Body of pancreas (tissue), 4 donors: ENCODE measurements around the gene SETD7. TPM values are rescaled to one million over a fixed set of nuclear protein-coding genes. Genes with fewer than 3 reads are reported as not detected.
"Not testable (repeated sequence)": the region's sequence is repeated elsewhere in the genome, so short reads cannot be mapped to it uniquely, and the experiment has no call there.

Experiments
- ATAC-seq: fragments of 150-250 bp; one replicate; pipeline ENCODE4 v1.9.1; 2016
- DNase-seq, 4 donors: peaks; one replicate each; pipeline ENCODE4 v3.0.0-alpha.2; 2019
- H3K27ac ChIP-seq, 4 donors: fragments of 200-600 bp; sonication (generic); 1 replicate in 3 of 4; 2 replicates in 1 of 4; pipeline versions ENCODE4 v1.5.1 to v1.6.1; 2016 to 2019; ENCODE audit warnings: mild to moderate bottlenecking in 1 of 4, mixed read lengths in 1 of 4, moderate library complexity in 1 of 4
- H3K27me3 ChIP-seq, 2 donors: fragments of 200-600 bp; sonication (generic); one replicate each; pipeline ENCODE4 v1.6.0; 2016; ENCODE audit warnings: mild to moderate bottlenecking in 1 of 2
- H3K36me3 ChIP-seq, 2 donors: fragments of 200-600 bp; sonication (generic); replicated peaks in 1 of 2; 2 replicates each; pipeline ENCODE4 v1.5.1; 2016; ENCODE audit warnings: low read depth in 2 of 2; ENCODE audit not compliant: insufficient read depth in 1 of 2
- H3K4me1 ChIP-seq: fragments of 200-600 bp; sonication (generic); one replicate; pipeline ENCODE4 v1.6.0; 2016
- H3K4me3 ChIP-seq, 2 donors: fragments of 200-600 bp; sonication (generic); 1 replicate in 1 of 2; 2 replicates in 1 of 2; pipeline ENCODE4 v1.5.1; 2016 to 2019
- H3K9me3 ChIP-seq, 3 donors: fragments of 200-600 bp; sonication (generic); 1 replicate in 2 of 3; 2 replicates in 1 of 3; pipeline ENCODE4 v1.5.1; 2016
- CTCF ChIP-seq, 7 experiments: fragments of 450-650 bp in 4 of 7; fragments of 200-600 bp in 3 of 7; sonication (generic) in 3 of 7; IDR thresholded peaks; one replicate each; pipeline ENCODE4 v1.5.1; 2016 to 2019; ENCODE audit warnings: antibody characterized with exemption in 7 of 7
- POLR2A ChIP-seq, 3 donors: fragments of 450-650 bp; IDR thresholded peaks; one replicate each; pipeline ENCODE4 v1.6.1; 2016; ENCODE audit warnings: antibody characterized with exemption in 3 of 3, mild to moderate bottlenecking in 2 of 3
- WGBS, 2 donors: methylation state at CpG; one replicate each; pipeline ENCODE4 v1.1.5; 2017; 5-methylcytosine and 5-hydroxymethylcytosine counted together
- intact Hi-C: fragments of 100-400 bp; cut with DNase I; formaldehyde crosslinking; loops from one replicate; pipeline ENCODE4 v1.15.1; 2023
- total RNA-seq, 2 donors: library from RNA; depleted of rRNA; stranded (reverse); fragments of >200 nt; gene quantifications; one replicate each; pipeline ENCODE4 v1.1.0, GENCODE V29; 2016

SETD7 gene
- total RNA-seq, 2 donors from 2014 or later: 21.8 to 34.8 TPM

DNA sequence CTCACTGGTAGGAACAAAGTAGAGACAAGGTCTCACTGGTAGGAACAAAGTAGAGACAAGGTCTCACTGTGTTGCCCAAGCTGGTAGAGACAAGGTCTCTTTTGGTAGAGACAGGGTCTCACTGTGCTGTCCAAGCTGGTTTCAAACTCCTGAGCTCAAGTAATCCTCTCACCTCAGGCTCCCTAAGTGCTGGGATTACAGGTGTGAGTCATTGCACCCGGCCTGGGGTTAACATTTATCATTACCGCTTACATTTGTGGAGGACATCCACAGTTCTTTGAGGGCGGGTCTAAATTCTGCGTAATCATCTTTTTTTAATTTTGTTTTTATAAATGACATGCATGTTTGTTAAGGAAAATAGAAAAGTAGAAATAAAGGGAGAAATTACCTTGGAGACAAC lies 90.1 kb downstream of the SETD7 start:
- TF ChIP-seq CTCF (IDR thresholded peaks at IDR 0.05) (no peak), POLR2A (IDR thresholded peaks at IDR 0.05) (no peak)
- DNase-seq (no peak), ATAC-seq (no peak)
- H3K27me3 ChIP-seq: no peaks in the 10 kb centered on the region
- no peak overlapping the region for H3K27ac ChIP-seq
- H3K36me3 ChIP-seq: no peaks in the 10 kb centered on the region
- no peaks in the 10 kb centered on the region for H3K9me3 ChIP-seq
- 70 to 89% methylated on average over 4 of the region's 4 CpGs for WGBS, 2 donors
- intact Hi-C loops: no loop called here
- H3K4me3 ChIP-seq: no peak overlapping the region
- peaks cover 30% of the 10 kb centered on the region for H3K4me1 ChIP-seq

DNA sequence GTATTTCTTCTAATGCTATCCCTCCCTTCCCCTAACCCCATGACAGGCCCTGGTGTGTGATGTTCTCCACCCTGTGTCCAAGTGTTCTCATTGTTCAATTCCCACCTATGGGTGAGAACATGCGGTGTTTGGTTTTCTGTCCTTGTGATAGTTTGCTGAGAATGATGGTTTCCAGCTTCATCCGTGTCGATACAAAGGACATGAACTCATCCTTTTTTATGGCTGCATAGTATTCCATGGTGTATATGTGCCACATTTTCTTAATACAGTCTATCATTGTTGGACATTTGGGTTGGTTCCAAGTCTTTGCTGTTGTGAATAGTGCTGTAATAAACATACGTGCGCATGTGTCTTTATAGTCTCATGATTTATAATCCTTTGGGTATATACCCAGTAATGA lies 91.5 kb downstream of the SETD7 start:
- H3K27me3 ChIP-seq, H3K27ac ChIP-seq, H3K9me3 ChIP-seq, intact Hi-C loops, H3K36me3 ChIP-seq, ATAC-seq, DNase-seq, H3K4me3 ChIP-seq: not testable (repeated sequence)
- 94% methylated on average over 5 of the region's 5 CpGs for WGBS, 2 donors
- H3K4me1 ChIP-seq: peaks cover 19% of the 10 kb centered on the region

GRCh38 chr4:139461022-139461628 lies 94.9 kb downstream of the SETD7 start:
- DNase-seq: no peak
- Histone ChIP-seq H3K9me3 (no peaks in the 10 kb centered on the region), H3K4me3 (no peak overlapping the region), H3K4me1 (peaks cover 41% of the 10 kb centered on the region), H3K27me3 (no peaks in the 10 kb centered on the region), H3K36me3 (no peaks in the 10 kb centered on the region), H3K27ac (no peak overlapping the region)
- intact Hi-C loops: no loop called here
- 56 to 62% methylated on average over 5 of the region's 5 CpGs for WGBS, 2 donors
- ATAC-seq: no peak
- TF ChIP-seq CTCF (IDR thresholded peaks at IDR 0.05) (no peak), POLR2A (IDR thresholded peaks at IDR 0.05) (no peak)

- Histone ChIP-seq H3K27me3 (no peaks in the 10 kb centered on the region), H3K27ac (no peak overlapping the region), H3K4me3 (no peak overlapping the region), H3K4me1 (peaks cover 47% of the 10 kb centered on the region), H3K36me3 (no peaks in the 10 kb centered on the region), H3K9me3 (no peaks in the 10 kb centered on the region)
- ATAC-seq (no peak), DNase-seq (no peak)
- no peak for TF ChIP-seq CTCF (IDR thresholded peaks at IDR 0.05)
- TF ChIP-seq POLR2A (IDR thresholded peaks at IDR 0.05): no peak
- intact Hi-C loops: no loop called here
- WGBS, 2 donors: 81 to 87% methylated on average over 3 of the region's 3 CpGs
Observed at GRCh38 chr4:139460565-139460964, 95.5 kb downstream of the SETD7 start.

DNA sequence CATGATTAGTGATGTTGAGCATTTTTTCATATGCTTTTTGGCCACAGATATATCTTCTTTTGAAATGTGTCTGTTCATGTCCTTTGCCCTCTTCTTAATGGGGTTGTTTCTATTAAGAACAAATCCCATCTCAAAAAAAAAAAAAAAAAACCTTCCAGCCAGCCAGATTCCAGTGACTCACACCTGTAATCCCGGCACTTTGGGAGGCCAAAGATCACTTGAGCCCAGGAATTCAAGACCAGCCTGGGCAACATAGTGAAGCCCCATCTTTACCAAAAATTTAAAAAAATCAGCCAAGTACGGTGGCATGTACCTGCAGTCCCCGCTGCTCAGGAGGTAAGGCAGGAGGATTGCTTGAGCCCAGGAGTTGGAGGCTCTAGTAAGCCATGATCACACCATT lies 97.0 kb downstream of the SETD7 start:
- TF ChIP-seq CTCF (IDR thresholded peaks at IDR 0.05) (no peak), POLR2A (IDR thresholded peaks at IDR 0.05) (no peak)
- no peaks in the 10 kb centered on the region for H3K9me3 ChIP-seq
- ATAC-seq (no peak), DNase-seq (peak in 2 of 4 donors; percentile 25 to 27)
- no peak overlapping the region for H3K4me3 ChIP-seq
- 61 to 71% methylated on average over 3 of the region's 3 CpGs for WGBS, 2 donors
- H3K36me3 ChIP-seq: no peaks in the 10 kb centered on the region
- intact Hi-C loops: no loop called here
- H3K27me3 ChIP-seq: no peaks in the 10 kb centered on the region
- H3K4me1 ChIP-seq: peaks cover 48% of the 10 kb centered on the region
- H3K27ac ChIP-seq: no peak overlapping the region
